Endothelial cell of umbilical vein (primary cell): ENCODE results near the gene DESI1.
"Not testable (repeated sequence)": the region's sequence is repeated elsewhere in the genome, so short reads cannot be mapped to it uniquely, and the experiment has no call there.

ENCODE experiments used
- CTCF ChIP-seq, 2 donors: IDR thresholded peaks; 1 replicate in 1 of 2; 2 replicates in 1 of 2; pipeline ENCODE4 v1.5.1; 2011; ENCODE audit warnings: low read length in 2 of 2, mild to moderate bottlenecking in 2 of 2, moderate library complexity in 2 of 2, control low read depth in 1 of 2, inconsistent platforms in 1 of 2, low read depth in 1 of 2; ENCODE audit not compliant: insufficient read depth in 1 of 2; ENCODE audit errors: extremely low read depth in 1 of 2
- EZH2 ChIP-seq: IDR thresholded peaks from 2 replicates; pipeline ENCODE4 v1.6.1; 2012; ENCODE audit warnings: borderline replicate concordance, low read depth, mild to moderate bottlenecking, moderate library complexity, low read length, inconsistent platforms; ENCODE audit not compliant: severe bottlenecking
- JUN ChIP-seq: IDR thresholded peaks from 2 replicates; pipeline ENCODE4 v1.6.1; 2011; ENCODE audit warnings: borderline replicate concordance, low read depth; ENCODE audit not compliant: insufficient read length, insufficient read depth
- MAX ChIP-seq: IDR thresholded peaks from 2 replicates; pipeline ENCODE4 v1.6.1; 2011; ENCODE audit not compliant: insufficient read depth, insufficient read length

GRCh38 chr22:41572305-41572704 lies 48.5 kb downstream of the DESI1 start:
- TF ChIP-seq CTCF (IDR thresholded peaks at IDR 0.05; ENCODE audit: extremely low read depth in 1 of 2, insufficient read depth in 1 of 2, low read depth in 1 of 2, low read length in 2 of 2); EZH2; JUN; MAX: not testable (repeated sequence)
